ENCODE results near the gene TRMT10A.

- TF ChIP-seq CTCF (conservative IDR thresholded peaks at IDR 0.05), result no peak
- no peak for TF ChIP-seq EZH2 (IDR thresholded peaks at IDR 0.05; ENCODE audit: low read depth)
Observed at GRCh38 chr4:99504804-99505502, 58.9 kb downstream of the TRMT10A start.

Measured in PC-9 (cell line).